NCI-H1930 (cell line): ENCODE results near the gene CLEC14A.

Experiments used
- DNase-seq, 2 experiments: peaks; one replicate each; lab custom pipeline; 2025; lab: John Stamatoyannopoulos, UW

CLEC14A gene, protein sequence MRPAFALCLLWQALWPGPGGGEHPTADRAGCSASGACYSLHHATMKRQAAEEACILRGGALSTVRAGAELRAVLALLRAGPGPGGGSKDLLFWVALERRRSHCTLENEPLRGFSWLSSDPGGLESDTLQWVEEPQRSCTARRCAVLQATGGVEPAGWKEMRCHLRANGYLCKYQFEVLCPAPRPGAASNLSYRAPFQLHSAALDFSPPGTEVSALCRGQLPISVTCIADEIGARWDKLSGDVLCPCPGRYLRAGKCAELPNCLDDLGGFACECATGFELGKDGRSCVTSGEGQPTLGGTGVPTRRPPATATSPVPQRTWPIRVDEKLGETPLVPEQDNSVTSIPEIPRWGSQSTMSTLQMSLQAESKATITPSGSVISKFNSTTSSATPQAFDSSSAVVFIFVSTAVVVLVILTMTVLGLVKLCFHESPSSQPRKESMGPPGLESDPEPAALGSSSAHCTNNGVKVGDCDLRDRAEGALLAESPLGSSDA

DNA sequence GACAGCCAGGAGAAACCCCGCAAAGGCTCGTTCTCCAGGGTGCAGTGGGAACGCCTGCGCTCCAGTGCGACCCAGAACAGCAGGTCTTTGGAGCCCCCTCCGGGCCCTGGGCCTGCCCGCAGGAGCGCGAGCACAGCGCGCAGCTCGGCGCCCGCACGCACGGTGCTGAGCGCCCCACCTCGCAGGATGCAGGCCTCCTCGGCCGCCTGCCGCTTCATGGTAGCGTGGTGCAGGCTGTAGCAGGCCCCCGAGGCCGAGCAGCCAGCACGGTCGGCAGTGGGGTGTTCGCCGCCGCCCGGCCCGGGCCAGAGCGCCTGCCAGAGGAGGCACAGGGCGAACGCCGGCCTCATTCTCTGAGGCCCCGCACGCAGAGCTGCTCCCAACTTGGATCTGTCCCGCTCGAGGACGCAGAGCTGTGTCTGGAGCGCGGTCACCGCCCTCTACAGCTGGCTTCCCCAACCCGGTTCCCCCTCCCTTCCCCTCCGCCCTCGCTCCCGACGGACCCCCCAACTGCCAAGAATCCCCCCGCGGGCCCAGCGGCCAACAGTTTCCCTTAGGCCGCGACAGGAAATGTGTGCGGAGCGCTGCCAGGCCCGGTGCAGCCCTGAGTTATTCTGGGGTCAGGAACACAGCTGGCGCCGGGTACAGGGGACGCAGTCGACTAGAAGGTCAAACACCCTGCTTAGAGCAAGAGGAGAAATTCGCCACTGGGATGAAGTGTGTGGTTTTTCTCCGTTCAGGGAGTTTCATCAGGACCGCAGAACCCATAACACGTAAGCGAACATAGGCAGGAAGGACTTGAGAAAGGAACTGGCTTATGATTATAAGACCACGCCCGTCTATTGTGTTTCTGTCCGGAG lies at the start of gene CLEC14A:
TSS of gene CLEC14A (minus strand) at position 421 of the 860 bp plus-strand sequence. CDS start at position 350, 71 bp downstream.
- no peak for DNase-seq

DNA sequence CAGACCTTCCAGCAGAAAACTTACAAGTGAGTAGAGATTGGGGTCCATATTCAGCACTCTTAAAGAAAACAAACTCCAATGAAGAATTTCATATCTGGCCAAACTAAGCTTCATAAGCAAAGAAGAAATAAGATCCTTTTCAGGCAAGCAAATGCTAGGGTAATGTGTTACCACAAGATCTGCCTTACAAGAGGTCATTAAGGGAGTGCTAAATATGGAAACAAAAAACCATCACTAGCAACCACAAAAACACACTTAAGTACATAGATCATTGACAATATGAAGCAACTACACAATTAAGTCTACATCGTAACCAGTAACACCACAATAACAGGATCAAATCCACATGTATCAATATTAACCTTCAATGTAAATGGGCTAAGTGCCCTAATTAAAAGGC lies 47.1 kb upstream of the CLEC14A start:
- DNase-seq = no peak

DNA sequence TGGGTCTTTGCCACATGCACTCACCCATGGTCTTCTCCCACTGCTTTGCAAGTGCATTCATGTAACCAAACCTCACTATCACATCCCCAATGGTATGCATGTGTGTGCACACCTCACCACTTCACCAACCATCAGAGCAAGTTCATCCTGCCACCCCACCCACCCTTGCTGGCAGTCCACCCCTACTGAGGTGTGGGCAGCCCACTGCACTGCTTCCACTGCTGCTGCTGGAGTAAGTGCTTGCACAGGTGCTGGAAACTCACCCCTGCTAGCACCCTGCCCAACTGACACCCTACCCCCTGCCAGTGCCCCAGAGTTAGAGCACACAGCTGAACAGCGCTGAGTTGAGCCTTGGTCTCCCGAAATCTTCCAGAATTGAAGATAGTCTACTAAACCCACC lies 46.1 kb upstream of the CLEC14A start:
- DNase-seq = no peak

DNA sequence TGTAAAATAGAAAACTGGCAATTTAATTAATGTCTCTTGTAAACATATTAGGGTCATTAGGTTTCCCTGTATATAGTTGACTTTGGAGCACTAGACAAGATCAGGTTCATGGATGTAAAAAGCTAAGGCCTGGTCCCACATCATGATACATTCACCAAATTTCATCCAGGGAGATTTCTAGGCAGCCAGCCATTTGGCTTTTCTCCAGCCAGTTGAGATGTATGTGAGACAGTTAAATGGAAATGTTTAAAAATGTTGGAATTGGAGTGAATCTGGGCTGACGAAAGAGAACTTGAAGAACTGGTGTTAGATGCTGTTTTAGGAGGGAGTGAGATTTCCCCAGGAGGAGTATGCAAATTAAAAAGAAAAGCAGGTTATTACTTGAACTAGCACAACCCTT lies 41.8 kb upstream of the CLEC14A start:
- DNase-seq = no peak

DNA sequence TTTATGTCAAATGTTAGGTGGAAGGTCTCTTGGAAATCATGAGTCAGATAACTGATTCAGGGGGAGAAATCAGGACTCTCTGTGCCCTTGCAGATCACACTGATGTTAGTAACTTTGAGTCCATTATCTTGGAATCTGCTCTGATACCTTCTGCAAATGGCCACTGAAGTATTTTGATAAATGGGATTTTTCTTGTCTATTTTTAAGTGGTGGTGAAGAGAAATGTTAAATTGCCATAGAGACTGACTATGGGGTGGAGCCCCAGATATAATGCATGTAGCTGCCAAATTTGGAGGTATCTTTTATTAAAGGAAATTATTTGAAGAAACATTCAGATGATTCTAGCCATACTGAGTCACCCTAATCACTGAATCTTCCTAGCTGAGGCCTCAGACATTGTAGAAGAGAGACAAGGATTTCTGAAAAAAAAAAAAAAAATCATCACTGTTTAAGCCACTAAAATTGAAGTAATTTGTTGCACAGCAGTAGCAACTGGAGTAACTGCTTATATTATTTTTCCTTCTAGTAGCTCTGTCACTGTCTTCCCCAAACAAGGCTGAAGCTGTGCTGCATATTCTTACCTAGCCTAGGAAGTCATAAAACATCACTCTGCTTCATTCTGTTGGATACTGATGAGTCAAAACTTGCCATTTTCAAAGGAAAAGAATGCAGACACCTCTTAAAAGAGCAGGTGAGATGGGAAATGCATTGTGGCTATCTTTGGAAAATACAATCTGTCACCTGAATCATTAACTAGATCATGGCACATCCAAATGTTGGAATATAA lies 36.0 kb upstream of the CLEC14A start:
- DNase-seq = no peak

DNA sequence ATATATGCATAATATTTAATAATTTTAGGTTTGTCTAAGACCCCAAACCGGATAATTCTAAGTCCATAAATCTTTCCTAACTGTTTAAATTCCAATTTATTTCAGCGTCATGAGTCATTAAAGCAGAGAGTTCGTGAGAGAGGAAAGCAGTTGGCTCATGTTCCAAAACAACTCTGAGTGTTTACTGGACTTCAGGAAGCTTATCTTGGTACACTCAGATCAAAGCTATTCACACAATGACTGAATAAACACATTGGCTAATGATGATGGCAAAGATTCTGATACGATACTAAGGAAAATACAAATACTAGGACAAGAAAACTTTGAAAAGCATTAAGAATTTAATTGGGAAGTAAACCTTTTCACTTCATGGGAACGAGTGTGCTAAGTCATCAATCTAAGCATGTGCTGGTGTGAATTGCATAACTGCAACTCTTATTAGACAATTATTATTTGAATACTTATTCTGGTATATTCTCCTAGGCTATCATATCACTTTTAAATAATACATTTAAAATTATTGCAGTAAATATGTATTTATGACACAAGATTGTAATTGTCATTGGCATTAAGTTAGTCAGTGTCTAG lies 34.8 kb upstream of the CLEC14A start:
- no peak for DNase-seq

DNA sequence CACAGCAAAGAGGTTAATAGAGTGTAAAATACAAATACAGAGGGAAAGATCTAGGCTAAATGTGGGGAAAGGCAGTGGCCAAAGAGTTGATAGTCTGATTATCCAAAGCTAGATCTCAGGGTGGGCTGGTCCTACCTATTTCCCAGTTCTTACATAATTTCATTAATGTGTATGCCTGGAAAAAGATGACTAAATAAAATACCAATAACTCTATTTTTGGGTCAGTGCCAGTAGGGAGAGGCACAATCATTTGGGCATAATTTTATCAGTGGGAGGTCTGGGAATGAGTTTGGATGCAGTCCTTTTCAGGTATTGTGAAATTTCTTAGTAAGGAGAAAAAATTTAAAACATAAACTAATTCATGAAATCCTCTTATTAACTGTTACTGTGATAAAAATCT lies 30.6 kb upstream of the CLEC14A start:
- no peak for DNase-seq

DNA sequence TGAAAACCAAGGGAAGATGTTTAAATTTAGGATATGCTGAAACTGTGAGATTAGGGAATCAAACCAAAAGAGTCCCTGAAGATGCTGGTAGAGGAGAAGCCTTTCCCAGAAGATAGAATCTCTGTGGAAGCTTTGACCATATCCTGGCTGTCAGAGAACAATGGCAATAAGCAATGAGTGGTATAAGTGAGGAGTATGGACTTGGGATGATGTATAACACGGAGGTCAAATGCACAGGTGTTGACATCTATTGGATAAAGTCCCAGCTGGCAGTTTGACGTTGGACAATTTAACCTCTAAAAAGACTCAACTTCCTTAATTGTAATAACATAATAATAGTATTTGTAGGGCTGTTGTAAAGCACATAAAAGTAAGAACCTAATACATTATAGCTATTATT lies 30.1 kb upstream of the CLEC14A start:
- DNase-seq = no peak

DNA sequence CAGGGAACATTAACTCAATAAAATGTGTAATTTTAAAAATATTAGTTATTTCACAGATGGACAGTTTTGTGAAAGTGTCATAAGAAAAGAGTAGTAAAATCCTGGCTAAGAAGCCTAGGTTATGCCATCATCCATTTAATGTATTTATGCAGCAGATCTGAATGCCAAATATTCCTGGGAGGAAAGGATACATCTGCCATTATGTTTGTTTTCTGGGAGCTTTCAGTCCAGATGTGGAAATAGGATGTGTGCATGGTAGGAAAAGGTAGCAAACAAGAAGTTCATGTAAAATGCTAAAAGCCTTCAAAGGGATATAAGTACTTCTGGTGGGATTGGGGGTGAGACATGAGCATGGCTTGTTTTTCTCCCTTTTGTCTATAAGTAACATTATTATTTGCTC lies 27.0 kb upstream of the CLEC14A start:
- DNase-seq = no peak

DNA sequence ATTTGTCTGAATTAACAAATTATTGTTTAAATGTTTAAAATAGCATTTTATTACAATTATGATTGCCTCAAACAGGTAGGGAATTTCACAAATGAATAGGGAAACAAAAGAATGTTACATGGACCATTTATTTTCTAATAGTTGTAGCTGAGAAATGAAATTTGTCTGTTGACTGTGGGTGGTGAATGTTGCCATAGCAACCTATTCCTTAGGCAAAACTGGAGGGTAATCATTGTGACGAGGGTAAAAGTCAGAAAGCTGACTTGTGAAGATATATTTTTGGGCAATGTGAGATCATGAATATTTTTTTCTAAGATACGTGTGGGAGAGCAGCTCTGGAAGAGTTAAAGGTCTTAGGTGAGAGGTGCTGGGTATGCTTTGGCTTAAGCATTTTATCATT lies 24.2 kb upstream of the CLEC14A start:
- no peak for DNase-seq

DNA sequence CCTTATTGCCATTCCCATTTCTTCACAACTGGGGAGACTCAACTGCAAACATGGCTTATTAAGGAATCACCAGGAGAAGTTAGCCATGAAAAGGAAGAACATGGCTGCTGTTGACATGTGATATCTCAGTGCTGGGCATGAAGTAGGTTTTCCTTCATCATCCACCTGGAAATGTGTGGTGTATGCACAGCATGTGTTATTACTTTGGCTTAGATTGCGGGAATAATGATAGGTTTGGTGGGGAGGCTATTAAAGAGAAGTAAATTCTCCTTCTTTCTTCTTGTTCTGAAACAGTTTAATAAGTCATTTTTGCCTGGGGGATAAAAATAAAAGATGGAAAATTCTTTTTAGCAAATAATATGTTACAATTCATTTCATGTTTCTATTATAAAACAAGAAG lies 23.7 kb upstream of the CLEC14A start:
- no peak for DNase-seq

DNA sequence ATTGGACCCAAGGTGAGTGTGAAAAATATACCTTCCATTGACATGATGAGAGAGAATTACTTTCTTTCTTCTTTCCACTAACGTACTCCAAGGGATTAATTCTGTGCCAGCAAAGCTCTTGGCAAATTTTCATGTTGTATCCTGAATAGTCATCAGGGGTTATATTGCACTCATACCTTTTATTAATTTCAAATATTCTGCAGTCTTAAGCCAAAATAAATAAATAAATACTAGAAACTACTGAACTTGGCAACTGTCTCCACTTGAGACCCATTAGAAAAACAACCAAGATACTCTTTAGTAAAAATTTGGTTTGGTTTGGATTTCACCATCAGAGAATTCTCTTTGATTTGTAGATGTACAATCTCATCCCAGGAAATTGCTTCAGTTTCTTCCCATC lies 22.1 kb upstream of the CLEC14A start:
- no peak for DNase-seq

DNA sequence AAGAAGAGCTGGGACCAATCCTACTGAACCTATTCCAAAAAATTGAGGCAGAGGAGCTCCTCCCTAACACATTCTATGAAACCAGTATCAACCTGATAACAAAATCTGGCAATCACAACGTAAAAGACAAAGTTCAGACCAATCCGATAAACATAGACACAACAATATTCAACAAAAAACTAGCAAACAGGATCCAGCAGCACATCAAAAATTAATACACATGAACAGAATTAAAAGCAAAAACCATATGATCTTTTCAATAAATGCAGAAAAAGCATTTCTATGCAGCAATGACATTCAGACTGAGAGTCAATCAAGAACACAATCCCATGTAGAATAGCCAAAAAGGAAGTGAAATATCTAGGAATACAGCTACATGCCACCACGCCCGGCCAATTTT lies 7.0 kb upstream of the CLEC14A start:
- DNase-seq = no peak

DNA sequence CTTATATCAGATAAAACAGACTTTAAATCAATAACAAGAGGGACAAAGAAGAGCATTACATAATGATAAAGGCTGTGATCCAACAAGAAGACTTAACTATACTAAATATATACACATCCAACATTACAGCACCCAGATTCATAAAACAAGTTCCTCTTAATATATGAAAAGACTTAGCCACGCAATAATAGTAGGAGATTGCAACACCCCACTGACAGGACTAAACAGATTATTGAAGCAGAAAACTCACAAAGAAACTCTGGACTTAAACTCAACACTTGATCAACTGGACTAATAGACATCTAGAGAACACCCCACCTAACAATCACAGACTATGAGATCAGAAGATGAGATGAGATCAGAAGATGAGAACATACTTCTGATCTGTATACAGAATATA lies 5.7 kb upstream of the CLEC14A start:
- no peak for DNase-seq

DNA sequence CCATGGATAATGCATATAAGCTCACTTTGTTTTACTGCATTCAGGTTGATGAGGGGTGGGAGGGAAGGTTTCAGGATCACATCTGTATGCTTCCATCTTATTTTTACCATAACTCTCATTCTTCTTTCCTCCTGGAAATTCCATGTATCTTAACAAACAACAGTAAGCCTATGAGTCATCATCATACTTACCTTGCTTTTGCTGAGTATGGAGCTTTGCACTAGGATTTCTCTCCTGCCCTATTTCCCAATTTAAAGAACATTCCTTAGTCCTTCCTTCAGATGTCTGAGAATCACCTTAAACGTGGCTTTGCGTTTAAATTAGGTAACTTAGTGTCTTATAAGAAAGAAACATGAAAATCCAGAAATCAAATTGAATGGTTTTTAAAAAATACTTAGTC lies 1.6 kb upstream of the CLEC14A start:
- no peak for DNase-seq

DNA sequence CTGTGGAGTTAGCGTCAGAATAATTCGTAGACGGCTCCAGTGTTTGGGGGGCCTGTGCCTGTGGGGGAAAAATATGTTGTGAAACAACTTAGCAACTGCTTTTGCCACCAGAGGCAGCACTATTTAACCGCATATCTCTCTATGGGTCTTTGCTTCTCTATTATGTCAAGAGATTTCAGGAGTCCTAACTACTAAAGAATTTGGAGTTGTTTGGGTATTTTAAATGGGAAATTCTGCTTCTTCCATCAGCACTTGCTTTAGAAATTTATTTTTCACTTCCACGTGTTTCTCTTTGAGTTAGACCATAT lies 594 bp upstream of the CLEC14A start:
- DNase-seq = no peak

DNA sequence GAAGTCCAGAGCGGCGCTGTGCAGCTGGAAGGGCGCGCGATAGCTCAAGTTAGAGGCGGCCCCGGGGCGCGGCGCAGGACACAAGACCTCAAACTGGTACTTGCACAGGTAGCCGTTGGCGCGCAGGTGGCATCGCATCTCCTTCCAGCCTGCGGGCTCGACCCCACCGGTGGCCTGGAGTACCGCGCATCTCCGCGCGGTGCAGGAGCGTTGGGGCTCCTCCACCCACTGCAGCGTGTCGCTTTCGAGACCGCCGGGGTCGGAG lies 553 bp downstream of the CLEC14A start:
- DNase-seq = no peak

DNA sequence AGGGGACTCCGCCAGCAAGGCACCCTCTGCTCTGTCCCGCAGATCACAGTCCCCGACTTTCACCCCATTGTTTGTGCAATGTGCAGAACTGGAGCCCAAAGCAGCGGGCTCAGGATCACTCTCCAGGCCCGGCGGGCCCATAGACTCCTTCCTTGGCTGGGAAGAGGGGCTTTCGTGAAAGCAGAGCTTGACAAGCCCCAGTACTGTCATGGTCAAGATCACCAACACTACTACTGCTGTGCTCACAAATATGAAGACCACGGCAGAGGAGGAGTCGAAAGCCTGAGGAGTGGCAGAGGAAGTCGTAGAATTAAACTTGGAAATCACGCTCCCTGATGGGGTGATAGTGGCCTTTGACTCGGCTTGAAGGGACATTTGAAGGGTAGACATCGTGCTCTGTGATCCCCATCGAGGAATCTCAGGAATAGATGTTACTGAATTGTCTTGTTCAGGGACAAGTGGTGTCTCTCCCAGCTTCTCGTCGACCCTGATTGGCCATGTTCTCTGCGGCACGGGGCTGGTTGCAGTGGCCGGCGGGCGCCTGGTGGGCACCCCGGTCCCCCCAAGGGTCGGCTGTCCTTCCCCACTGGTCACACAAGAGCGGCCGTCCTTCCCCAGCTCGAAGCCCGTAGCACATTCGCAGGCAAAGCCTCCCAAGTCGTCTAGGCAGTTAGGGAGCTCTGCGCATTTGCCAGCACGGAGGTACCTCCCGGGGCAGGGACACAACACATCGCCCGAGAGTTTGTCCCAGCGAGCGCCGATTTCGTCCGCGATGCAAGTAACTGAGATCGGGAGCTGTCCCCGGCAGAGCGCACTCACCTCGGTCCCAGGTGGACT lies 1.1 kb downstream of the CLEC14A start:
- DNase-seq = no peak

DNA sequence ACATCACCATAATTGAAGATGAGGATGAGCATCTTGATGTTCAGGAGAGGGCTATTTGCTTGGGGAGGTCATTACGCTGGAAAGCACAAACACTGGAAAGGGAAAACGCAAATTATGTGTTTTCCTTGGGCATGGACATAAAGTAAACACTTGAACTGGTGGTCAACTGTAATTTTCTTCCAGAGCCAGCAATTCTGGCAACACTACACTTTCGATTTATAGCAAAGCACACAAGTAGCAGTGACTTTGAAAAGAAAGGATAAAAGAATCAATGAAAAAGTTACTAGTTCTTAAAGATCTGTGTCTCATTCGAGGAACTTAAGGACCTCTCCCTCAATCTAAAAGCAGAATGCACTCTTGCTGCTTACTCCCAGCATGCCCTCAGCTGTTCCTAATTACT lies 2.2 kb downstream of the CLEC14A start:
- no peak for DNase-seq

DNA sequence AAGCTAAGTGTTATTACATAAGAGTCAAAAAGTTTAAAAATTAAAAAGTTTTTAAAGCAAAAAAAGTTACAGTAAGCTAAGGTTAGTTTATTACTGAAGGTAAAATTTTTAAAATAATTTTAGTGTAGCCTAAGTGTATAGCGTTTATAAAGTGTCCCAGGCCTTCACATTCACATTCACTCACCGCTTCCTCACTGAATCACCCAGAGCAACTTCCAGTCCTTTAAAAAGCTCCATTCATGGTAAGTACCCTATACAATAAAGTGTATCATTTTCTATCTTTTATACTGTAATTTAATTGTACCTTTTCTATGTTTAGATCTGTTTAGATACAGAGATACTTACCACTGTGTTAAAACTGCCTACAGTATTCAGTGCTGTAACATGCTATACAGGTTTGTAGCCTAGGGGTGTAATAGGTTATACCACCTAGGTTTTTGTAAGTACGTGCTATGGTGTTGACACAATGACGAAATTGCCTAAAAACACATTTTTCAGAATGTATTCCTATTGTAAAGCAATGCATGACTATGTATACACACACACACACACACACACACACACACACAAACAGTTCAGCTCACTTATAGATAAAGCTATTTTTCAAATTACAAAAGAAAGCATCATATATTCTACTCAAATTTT lies 3.7 kb downstream of the CLEC14A start:
- no peak for DNase-seq

DNA sequence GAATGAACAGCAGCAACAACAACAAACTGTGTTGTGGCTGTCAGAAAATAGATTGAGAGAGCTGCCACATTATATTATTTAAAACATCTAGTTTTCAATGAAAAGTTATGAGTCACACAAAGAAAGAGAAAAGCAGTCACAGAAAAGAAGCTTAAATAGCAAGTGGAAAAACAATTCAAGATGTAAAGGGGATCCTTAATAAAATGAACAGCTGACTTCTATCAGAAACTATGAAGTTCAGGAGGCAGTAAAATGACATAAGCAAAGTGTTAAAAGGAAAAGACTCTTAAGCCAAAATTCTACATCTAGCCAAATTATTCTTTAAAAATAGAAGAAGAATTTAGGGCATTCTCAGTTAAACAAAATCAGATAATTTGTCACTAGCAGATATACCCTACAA lies 5.6 kb downstream of the CLEC14A start:
- DNase-seq = no peak
